Heart left ventricle (tissue), 16 donors: ENCODE measurements around the gene SEC22A. TPM values are rescaled to one million over a fixed set of nuclear protein-coding genes. Genes with fewer than 3 reads are reported as not detected.
A peak's percentile ranks its signal among the peaks of the same experiment; 100 is the strongest.
"Not testable (repeated sequence)": the region's sequence is repeated elsewhere in the genome, so short reads cannot be mapped to it uniquely, and the experiment has no call there.

Source experiments
- ATAC-seq, 4 donors: fragments of 200-7000 bp; cut with Tn5 transposase; one replicate each; pipeline ENCODE4 v1.9.1; 2020 to 2022; ENCODE audit warnings: moderate library complexity in 4 of 4, mild to moderate bottlenecking in 3 of 4, moderate number of reproducible peaks in 1 of 4
- DNase-seq, 5 donors: peaks; one replicate each; pipeline ENCODE4 v3.0.0-alpha.2; 2020
- H3K27ac ChIP-seq, 12 donors: fragments of 200-600 bp; sonication (generic) in 4 of 12; one replicate each; pipeline versions ENCODE4 v1.5.0 to v1.8.0; 2016 to 2022; ENCODE audit warnings: mild to moderate bottlenecking in 2 of 12
- H3K27me3 ChIP-seq, 9 donors: fragments of 200-600 bp; sonication (generic) in 2 of 9; one replicate each; pipeline versions ENCODE4 v1.5.1 to v1.8.0; 2016 to 2022; ENCODE audit warnings: mild to moderate bottlenecking in 3 of 9
- H3K36me3 ChIP-seq, 9 donors: fragments of 200-600 bp; sonication (generic) in 2 of 9; one replicate each; pipeline versions ENCODE4 v1.5.0 to v1.8.0; 2018 to 2022; ENCODE audit warnings: mild to moderate bottlenecking in 2 of 9
- H3K4me1 ChIP-seq, 12 donors: fragments of 200-600 bp; sonication (generic) in 4 of 12; one replicate each; pipeline versions ENCODE4 v1.5.0 to v1.8.0; 2016 to 2022; ENCODE audit warnings: mild to moderate bottlenecking in 3 of 12
- H3K4me3 ChIP-seq, 12 donors: fragments of 200-600 bp; sonication (generic) in 4 of 12; one replicate each; pipeline versions ENCODE4 v1.5.0 to v1.8.0; 2017 to 2022; ENCODE audit warnings: mild to moderate bottlenecking in 9 of 12, moderate library complexity in 4 of 12
- H3K9me3 ChIP-seq, 12 donors: fragments of 200-600 bp; sonication (generic) in 4 of 12; one replicate each; pipeline versions ENCODE4 v1.5.0 to v1.8.0; 2016 to 2022; ENCODE audit warnings: mild to moderate bottlenecking in 1 of 12
- CTCF ChIP-seq, 12 donors: fragments of 200-600 bp; sonication (generic) in 4 of 12; IDR thresholded peaks; one replicate each; pipeline versions ENCODE4 v1.5.0 to v1.8.0; 2018 to 2022; ENCODE audit warnings: antibody characterized with exemption in 12 of 12, mild to moderate bottlenecking in 5 of 12
- POLR2A ChIP-seq, 2 donors: fragments of 450-650 bp; IDR thresholded peaks; one replicate each; pipeline ENCODE4 v1.6.1; 2017; ENCODE audit warnings: antibody characterized with exemption in 2 of 2, mild to moderate bottlenecking in 2 of 2, moderate library complexity in 2 of 2
- WGBS, 4 donors: extraction: QIAGEN DNeasy Blood & Tissue Kit in 2 of 4; methylation state at CpG; one replicate each; pipeline versions ENCODE4 v1.1.5 to v1.1.7; 2013 to 2018; 5-methylcytosine and 5-hydroxymethylcytosine counted together
- intact Hi-C, 10 donors: fragments of 100-400 bp; cut with DNase I; formaldehyde crosslinking; loops; one replicate each; pipeline versions ENCODE4 v1.11.1 to v1.14.2; 2022
- polyA plus RNA-seq, 2 donors: library from polyadenylated mRNA; stranded (reverse); fragments of 200-250 nt; gene quantifications; one replicate each; pipeline ENCODE4 v1.2.3, GENCODE V29; 2013
- total RNA-seq, 9 donors: library from RNA; depleted of rRNA in 2 of 9; stranded (reverse); fragments of >200 nt in 2 of 9; fragmentation: NEBNext Ultra II Directional in 3 of 9; extraction: Animal tissue kit (Norgen Biotek cat#: 25700) in 3 of 9; gene quantifications; one replicate each; pipeline versions ENCODE4 v1.1.0 to v1.2.4, GENCODE V29; 2016 to 2023
- donor health status: ischemic (EF 13 %, LVEDD 7.1; RV severe dilation, severe dysfunction).
- donor health status: healthy with polysubstance abuse.
- donor health status: DM: no; HTN: yes; CAD: no.
- donor health status: DM: no; HTN: no; CAD: no.
- donor health status: ischemic (EF 25% LVEDD 6.9; RV normal size, moderate dysfunction).
- donor health status: ischemic (EF 25% LVEDD 5.7; RV mildly dilated, moderate dysfunction).
- donor health status: healthy.
- donor health status: DM: yes; HTN: yes; CAD: no.
- donor health status: ischemic (EF 35%, LVEDD 5.7; RV mildly dilated, moderate dysfunction).
- donor health status: nonischemic (EF 11% LVEDD 7.7; RV severe dilation, severe dysfunction).
- donor health status: DM: yes; HTN: yes; CAD: no.
- donor health status: PGD.
- donor health status: ischemic (EF 29% LVEDD 5.4; RV normal size, mild dysfunction).
- donor health status: nonischemic (EF 23%, LVEDD 6.1; RV moderate dilation, normal function).

SEC22A gene
- total and polyA plus RNA-seq, 11 donors, result 2.2 to 27.0 (median 10.0) TPM

DNA sequence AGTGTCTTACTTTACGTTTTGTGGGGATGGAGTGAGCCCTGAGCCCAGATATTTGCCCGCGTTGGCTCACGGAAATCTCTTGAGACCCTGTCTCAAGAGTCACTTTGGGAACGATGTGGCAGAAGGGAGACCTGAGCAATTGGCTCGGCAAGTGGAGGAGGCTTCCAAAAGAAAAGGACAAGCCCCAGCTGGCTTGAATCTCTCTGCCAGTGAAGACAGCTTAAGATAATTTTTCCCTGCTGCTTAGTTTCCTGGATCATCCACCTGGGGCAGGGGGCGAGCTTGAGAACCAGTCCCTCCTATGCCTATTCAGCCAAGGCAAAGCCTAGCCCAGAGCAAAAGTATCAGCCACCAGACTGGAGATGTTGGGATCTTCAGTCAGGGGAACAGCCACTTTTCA, 708 bp downstream of the SEC22A start:
- no peaks in the 10 kb centered on the region for H3K36me3 ChIP-seq
- DNase-seq, result peak in 1 of 5 donors; percentile 22
- peak overlapping the region; percentile 74 to 99 (median 96) for H3K4me3 ChIP-seq
- 0 to 2% (median 2%) methylated on average over 7 of the region's 7 CpGs for WGBS, 4 donors
- H3K4me1 ChIP-seq, result peaks cover 0 to 22% (median 10%) of the 10 kb centered on the region in 12 donors
- no peaks in the 10 kb centered on the region for H3K27me3 ChIP-seq
- intact Hi-C loops, result loop anchor here in 2 of 10 donors (5.0 to 10.0 kb wide), 3 partner anchors 135 to 175 kb away; partner anchors contain the start of genes PDIA5 (in 1 of the 2) and SEMA5B (in 1 of the 2)
- H3K27ac ChIP-seq, result peak overlapping the region in 10 of 12 donors; percentile 56 to 93 (median 88)
- TF ChIP-seq POLR2A (IDR thresholded peaks at IDR 0.05) (no peak), CTCF (IDR thresholded peaks at IDR 0.05) (no peak)
- ATAC-seq, result no peak
- peaks cover 0 to 10% (median 0%) of the 10 kb centered on the region in 12 donors for H3K9me3 ChIP-seq

- Histone ChIP-seq H3K27ac (no peak overlapping the region), H3K4me3 (no peak overlapping the region), H3K27me3 (no peaks in the 10 kb centered on the region), H3K9me3 (no peaks in the 10 kb centered on the region), H3K36me3 (peaks cover 0 to 35% (median 7%) of the 10 kb centered on the region in 9 donors), H3K4me1 (peaks cover 0 to 14% (median 4%) of the 10 kb centered on the region in 12 donors)
- TF ChIP-seq CTCF (IDR thresholded peaks at IDR 0.05), result no peak
- TF ChIP-seq POLR2A (IDR thresholded peaks at IDR 0.05), result no peak
- no peak for ATAC-seq
- intact Hi-C loops, result loop anchor here in 1 of 10 donors (2.0 kb wide), 1 partner anchor 22 kb away; no protein-coding TSS in a partner anchor
- 70 to 86% (median 80%) methylated on average over 1 of the region's 1 CpG for WGBS, 4 donors
- no peak for DNase-seq
These were observed 17.2 kb downstream of the SEC22A start for GRCh38 chr3:123218990-123219389.

- H3K4me3 ChIP-seq, H3K27me3 ChIP-seq, ATAC-seq, H3K27ac ChIP-seq, DNase-seq, H3K9me3 ChIP-seq, intact Hi-C loops: not testable (repeated sequence)
- Histone ChIP-seq H3K36me3 (peaks cover 0 to 34% (median 23%) of the 10 kb centered on the region in 9 donors), H3K4me1 (peaks cover 0 to 14% (median 4%) of the 10 kb centered on the region in 12 donors)
- 93 to 98% (median 96%) methylated on average over 4 of the region's 4 CpGs for WGBS, 4 donors
These were observed 19.6 kb downstream of the SEC22A start for GRCh38 chr3:123221369-123221768.

DNA sequence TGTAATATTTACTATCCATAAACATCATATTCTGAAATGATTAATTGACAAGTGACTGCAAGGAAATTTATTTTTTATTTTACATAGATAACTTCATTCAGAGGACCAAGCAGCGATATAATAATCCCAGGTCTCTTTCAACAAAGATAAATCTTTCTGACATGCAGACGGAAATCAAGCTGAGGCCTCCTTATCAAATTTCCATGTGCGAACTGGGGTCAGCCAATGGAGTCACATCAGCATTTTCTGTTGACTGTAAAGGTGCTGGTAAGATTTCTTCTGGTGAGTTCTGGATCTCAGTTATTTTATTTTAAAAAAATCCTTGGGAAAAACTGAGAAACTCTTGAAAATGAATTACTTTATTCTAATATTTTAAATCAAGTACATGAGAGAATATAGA, 23.3 kb downstream of the SEC22A start:
- Histone ChIP-seq H3K9me3 (peaks cover 0 to 28% (median 11%) of the 10 kb centered on the region in 12 donors), H3K27ac (no peak overlapping the region), H3K27me3 (no peaks in the 10 kb centered on the region), H3K4me3 (no peak overlapping the region), H3K36me3 (peaks cover 0 to 44% (median 15%) of the 10 kb centered on the region in 9 donors), H3K4me1 (no peaks in the 10 kb centered on the region)
- intact Hi-C loops, result no loop called here
- no peak for DNase-seq
- 64 to 72% (median 70%) methylated on average over 3 of the region's 3 CpGs for WGBS, 4 donors
- no peak for ATAC-seq
- TF ChIP-seq CTCF (IDR thresholded peaks at IDR 0.05), result no peak
- TF ChIP-seq POLR2A (IDR thresholded peaks at IDR 0.05), result no peak

DNA sequence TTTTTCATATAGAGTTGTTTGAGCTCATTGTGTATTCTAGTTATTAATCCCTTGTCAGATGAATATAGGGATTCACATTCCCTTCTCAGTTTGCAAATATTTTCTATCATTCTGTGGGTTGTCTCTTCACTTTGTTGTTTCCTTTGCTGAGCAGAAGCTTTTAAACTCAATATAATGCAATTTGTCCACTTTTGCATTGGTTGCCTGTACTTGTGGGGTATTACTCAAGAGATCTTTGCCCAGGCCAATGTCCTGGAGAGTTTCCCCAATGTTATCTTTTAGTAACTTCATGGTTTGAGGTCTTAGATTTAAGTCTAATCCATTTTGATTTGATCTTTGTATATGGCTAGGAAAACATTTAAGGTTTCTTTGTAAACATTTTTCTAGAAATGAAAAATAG, 24.8 kb downstream of the SEC22A start:
- intact Hi-C loops, result no loop called here
- TF ChIP-seq POLR2A (IDR thresholded peaks at IDR 0.05) (no peak), CTCF (IDR thresholded peaks at IDR 0.05) (no peak)
- H3K4me3 ChIP-seq, result no peak overlapping the region
- no peak overlapping the region for H3K27ac ChIP-seq
- no peaks in the 10 kb centered on the region for H3K27me3 ChIP-seq
- H3K36me3 ChIP-seq, result peaks cover 0 to 44% (median 15%) of the 10 kb centered on the region in 9 donors
- DNase-seq (no peak), ATAC-seq (no peak)
- H3K9me3 ChIP-seq, result peaks cover 0 to 28% (median 11%) of the 10 kb centered on the region in 12 donors
- H3K4me1 ChIP-seq, result no peaks in the 10 kb centered on the region
